ENCODE results near the gene PTGDR2.

The PTGDR2 gene

GRCh38 chr11:60801194-60801593, 54.6 kb downstream of the PTGDR2 start:
- DNase-seq, result no peak
